GM18858 (cell line): Measurements from ENCODE around the gene FXYD6.

Experiments used
- ATAC-seq: cut with Tn5 transposase; IDR thresholded peaks from one replicate; pipeline ENCODE4 v1.9.1; 2021; ENCODE audit not compliant: unreplicated experiment

Gene FXYD6

DNA sequence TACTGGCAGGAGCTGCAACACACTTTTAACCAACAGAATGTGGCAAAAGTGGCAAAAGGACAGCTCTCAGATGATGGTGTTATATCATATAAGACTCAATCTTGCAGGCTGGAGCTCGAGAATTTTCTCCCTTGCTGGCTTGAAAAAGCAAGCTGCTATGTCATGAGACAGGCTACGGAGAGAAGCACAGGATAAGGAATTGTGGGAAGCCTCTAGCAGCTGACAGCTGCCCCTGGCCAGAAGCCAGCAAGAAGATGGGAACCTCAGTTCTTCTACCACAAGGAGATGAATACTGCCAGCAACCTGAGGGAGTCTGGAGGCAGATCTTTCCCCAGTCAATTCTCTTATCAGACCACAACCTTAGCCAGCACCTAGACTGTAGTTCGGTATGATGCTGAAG, 24.6 kb downstream of the FXYD6 start:
- no peak for ATAC-seq

DNA sequence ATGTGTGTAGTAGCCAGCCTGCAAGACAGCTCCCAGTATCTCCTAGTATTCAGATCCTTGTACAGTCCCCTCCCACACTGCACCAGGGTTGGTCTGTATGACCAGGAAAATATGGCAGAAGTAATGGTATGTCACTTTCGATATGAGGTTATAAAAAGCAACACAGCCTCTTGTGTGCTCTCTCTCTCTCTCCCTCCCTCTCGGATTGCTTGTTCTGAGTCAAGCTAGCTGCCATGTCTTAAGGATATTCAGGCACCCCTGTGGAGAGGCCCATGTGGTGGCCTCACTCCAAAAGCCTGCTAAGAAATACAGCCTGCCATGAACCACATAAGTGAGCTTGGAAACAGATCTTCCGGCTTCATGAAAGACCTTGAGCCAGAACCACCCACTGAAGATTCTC, 25.4 kb downstream of the FXYD6 start:
- no peak for ATAC-seq

DNA sequence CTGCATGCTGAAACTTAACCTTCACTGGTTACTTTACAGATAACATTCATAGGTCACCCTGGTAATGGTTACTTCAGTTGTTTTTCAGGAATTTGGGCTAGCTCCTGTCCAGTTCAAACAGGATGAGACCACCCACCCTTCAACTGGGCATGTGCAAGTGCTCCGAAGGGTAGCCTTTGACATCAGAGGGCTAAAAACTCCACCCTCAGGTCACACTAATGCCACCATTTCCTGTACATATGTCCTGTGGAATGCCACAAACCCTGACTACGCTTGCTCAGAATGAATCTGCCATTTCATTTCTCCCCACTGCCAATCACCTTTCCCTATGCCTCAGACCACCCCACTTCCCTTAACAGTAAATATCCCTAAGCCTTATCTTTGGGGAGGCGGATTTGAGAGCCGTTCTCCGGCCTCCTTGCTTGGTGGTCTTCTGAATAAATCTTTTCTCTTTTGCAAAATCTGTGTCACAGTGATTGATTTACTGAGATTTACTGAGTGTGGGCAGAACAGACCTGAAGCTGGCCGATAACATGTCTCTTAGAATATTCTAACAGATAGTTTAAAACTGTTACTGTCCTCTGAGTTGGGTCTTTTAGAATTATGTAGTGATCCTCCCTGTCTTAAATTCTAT, 26.6 kb downstream of the FXYD6 start:
- no peak for ATAC-seq

DNA sequence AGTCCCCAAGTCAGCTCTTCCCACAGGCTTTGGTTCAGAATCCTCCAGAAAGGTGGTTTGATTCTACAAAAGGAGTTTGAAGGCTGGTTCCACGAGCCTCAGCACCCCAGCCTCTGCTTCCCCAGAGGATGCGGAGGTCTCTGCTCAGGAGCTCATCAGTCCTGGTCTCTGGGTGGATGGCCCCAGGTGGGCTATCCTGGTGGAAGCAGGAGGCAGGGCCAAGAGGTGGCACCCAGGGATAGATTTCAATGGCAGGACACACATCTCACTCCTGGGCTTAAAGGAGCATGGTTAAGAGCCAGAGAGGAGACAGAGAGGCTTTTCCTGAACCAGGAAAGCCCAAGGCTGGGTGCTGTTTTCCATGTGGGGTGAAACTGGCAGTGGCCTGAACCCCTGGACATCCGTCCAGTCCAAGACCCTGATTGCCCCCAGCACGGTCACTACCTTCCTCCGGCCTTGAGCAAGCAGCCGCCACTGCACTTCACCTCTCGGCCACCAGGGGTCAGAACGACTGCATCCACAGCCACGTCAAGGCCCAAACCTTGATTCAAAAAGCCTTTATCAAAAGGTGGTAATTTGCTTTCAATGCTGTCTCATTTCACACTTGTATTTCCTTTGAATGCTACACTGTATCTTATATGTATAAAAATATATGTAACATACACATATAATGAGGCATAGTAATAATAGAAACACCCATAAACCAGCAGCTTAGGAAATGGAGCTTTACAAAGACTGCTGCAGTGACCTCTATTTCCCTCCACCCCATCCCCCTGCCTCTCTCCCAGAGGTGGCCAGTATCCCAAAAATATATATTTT, 32.6 kb downstream of the FXYD6 start:
- no peak for ATAC-seq

DNA sequence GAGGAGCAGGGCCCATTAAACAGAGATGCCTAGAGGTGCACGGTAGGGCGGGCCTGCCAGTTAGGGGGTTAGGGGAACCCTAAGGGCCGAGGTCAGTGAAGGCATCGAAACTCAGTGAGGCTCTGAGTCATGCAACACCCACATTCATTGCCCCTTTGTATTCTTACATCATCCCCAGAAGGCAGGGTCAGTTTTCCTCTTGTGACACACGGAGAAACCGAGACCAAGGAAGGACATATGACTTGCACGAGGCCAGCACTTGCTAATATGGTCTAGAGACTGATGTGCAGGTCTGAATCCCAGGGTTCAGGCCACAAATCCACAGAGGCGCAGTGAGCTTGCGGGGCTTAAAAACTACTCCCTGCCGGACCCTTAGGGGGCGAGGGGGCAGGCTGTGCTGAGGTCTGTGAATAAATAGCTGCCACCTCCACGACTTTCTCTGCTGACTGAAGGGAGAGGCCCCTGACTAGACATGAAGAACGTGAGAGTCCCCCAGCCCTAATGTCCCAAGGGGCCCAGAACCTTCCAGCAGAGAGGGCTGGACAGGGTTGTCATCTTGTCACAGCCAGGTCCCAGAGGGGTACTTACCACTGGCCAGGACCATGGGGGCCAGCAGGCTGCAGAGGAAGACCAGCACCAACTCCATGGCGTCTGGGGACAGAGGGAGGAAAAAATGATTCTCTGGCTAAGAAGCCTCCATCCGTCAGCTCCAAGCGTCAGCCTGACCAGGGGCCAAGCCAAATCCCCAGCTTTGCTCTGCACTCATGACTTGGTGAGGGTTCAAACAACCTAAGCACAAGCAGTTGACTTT, 34.1 kb downstream of the FXYD6 start:
- no peak for ATAC-seq

DNA sequence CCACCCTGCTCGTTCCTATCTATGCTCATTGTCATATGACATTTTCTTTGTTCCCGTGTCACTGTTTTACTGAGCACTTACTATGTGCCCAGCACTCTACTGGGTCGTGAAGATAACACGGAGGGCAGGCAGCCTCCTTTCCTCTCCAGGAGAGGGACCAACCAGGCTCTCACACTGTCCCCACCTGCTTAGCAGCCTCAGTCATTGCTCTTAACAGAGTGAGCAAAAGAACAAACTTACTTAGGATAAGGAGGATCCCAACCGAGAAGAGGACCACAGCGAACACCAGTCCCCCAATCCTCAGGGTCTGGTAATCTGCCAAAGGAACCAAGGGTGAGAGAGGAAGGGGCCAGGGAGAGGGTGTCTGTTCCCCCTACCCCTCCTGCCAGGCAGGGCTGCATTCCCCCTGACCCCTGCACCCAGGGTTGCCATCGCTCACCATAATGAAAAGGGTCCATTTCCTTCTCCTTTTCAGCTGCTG, 34.9 kb downstream of the FXYD6 start:
- no peak for ATAC-seq

DNA sequence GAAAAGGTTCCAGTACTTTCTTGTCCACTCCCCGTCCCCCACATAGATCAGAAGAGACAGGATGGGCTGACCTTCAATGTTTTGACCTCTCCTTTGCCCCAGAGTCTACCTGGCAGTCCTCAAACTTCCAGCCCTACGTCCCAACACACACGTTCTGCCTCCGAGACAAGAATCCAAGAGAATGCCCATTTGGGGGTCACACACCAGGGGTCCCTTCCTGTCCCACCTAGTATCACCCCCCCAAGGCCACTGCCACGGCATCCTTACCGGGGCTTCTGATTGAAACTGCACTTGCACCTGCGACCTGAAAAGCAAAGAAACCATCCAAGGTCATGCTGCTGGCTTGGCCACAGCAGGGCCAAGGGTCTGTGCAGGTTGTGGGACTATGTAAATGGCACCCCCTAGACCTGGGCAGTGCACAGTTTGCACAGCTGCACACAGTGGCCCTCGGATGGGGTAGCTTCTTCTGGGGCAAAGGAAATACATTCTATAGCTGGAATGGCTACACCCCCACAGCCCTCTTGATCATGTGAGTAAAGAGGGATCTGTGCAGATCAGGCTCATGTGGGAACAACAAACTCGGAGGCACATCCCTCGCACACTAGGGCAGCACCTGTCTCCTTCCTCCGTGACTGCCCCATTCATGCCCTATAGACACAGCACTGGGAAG, 35.4 kb downstream of the FXYD6 start:
- ATAC-seq = no peak

DNA sequence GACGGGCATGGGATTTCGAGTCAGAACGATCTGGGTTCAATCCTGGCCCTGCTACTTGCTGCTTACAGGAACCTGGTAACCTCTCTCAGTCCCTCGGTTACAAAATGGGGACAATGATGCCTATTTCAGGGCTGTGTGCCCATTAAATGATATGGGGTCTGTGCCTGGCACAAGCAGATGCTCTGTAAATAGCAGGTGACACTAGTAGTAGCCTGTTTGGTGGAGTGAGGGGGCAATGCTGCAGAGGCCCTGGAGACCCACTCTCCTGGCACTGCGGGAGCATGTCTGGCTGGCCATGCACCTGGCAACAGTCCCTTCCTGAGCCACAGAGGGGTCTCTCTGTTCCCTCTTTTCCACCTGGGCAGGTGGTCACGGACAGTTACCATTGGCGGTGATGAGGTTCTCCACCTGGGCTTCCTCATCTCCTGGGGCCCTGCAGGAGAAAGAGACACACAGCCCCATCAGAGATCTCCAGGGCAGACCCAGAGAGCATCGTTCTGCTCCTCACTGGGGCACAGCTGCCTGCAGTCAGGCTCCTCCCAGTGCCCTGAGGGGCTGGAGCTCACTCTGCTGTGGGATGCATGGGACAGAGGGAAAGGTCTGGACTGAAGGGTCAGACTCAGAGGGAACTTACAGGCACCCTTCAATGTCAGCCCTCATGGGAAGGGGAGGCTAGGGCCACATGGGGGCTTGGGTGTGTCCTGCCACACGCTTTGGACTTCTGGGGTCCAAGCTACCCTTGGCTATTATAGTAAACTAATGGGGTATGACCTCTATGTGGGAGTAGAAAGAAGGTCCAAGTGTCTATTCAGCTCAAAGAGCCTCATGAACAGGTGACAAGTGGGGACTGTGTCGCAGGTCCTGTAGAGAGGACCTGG, 36.3 kb downstream of the FXYD6 start:
- no peak for ATAC-seq

DNA sequence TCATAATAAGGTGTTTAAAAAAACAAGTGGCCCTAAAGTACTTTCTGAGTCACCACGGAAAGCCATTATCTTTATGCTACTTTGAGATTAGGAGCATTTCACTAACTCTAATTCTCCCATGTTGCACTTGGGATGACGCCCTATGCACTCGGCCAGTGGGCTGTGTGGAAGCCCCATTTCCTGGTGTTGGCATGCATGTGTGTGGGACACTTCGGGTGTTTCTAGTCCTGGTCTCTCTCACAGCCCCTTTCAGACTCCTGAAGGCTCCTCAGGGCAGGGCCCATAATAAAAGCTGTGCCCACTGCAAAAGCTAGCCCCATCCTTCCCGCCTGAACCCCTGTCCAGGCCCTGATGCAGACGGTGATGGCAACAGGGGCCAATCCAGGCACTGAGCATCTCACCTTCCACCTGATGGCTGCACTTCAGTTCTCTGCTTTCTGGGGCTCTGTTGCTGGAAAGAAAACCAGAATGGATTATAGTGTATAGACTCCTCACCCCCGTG, 37.0 kb downstream of the FXYD6 start:
- ATAC-seq = no peak

DNA sequence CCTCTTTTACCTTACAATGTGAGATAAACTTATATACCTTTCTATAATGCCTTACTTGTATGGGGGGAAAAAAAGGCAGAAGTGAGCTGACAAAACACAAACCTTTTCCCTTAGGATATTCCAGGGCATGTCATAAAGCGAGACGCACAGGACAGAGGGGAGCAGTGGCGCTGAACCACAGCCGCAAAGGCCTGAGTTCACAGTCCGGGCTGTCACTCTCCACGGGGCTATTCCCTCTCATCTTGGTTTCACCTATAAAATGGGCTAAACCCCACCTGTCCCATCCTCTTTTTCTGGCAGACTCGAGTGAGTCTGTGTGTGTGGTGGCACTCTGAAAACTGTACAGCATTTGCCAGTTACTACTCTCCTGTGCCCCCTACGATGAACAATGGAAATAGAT, 37.6 kb downstream of the FXYD6 start:
- no peak for ATAC-seq

DNA sequence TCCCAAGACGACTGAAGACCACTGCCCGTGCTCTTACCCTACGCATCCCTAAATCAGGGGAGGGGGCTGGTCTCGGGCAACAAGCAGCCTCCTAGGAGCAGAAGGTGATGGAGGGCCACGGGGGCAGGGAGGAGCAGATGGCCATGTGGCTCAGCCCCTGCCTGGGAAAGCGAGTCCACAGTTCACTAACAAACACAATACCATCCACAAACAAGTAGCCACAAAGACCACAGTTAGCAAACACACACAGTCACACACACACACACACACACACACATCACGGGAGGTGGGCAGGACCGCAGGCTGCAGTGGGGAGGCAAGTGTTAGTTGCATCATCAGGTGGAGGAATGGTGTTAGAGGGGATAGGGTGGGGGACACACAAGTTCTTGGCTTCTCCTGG, 38.7 kb downstream of the FXYD6 start:
- ATAC-seq = no peak

DNA sequence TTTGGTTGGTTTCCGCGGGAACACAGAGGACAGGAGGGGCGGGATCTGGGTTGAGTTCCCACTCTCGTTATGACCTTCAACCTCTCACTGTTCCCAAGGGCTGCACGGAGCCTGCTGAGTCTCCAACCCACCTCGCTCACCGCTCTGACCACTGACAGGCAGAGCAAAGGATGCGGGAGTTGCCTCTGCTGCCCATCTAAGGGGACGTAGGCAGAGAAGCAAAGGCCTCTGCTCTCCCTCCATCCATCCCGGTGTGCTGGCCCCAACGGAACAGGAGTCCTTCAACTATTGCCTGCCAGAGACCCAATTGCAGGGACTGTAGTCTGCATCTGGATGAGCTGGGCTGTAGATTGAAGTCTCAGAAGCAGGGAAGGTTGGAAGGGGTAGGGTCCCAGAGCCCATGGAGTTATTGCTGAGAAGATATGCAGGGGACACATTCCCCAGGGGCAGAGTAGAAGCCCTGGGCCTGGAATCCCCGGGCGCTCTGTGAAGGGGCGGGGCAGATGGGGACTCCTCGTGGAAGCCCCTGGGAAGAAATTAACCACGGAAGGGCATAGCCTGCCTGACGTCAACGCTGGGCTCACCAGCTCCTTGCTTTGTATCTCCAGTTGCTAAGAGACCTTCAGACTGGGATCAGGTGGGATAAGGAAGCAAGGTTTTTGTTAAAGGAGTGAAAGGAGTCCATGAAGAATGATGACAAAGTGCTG, 39.2 kb downstream of the FXYD6 start:
- ATAC-seq = no peak

DNA sequence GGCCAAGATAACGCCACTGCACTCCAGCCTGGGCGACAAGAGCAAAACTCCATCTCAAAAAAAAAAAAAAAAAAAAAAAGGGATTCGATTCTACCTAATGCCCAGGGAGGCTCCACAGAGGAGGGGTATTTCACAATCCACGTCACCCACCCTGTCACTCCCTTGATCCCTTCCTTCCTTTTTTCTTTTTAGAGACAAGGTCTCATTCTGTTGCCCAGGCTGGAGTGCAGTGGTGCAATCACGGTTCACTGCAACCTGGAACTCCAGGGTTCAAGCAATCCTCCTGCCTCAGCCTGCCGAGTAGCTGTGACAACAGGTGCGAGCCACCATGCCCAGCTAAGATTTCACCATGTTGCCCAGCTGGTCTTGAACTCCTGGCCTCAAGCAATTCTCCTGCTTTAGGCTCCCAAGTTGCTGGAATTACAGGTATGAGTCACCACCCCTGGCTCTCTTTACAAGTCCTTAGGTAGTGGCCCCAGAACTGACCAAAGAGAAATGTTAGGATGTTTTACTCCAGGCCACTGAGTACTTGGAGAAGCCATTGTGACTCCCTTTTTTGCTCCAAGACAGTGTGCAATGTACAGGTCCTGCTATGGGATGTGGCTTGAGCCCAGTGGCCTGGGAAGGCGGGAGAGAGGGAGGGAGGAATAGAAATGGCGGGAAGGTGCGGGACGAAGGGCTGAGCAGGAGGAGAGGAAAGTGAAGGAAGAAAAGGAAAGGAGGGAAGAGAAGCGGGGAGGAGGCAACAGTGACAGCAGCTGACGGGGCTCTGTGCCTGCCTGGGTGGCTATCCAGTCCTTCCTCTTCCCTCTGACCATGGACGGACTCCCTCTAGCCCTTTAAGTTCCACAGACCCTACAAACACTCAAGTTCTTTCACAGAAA, 40.1 kb downstream of the FXYD6 start:
- ATAC-seq = no peak

DNA sequence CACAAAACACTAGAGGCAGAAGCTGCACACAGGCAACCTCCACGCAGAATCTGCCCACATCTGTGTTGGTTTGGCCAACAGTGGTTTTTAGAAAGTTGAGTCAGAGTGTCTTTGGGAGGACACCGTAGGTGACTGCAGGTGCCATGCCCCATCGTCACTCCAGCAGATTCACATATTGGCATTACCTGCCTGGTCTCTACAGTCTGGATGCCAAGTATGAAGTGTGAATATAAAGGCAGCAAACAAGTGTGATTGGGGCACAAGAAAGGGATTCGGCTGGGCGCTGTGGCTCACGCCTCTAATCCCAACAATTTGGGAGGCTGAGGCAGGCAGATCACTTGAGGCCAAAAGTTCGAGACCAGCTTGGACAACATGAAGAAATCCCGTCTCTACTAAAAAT, 40.9 kb downstream of the FXYD6 start:
- no peak for ATAC-seq

DNA sequence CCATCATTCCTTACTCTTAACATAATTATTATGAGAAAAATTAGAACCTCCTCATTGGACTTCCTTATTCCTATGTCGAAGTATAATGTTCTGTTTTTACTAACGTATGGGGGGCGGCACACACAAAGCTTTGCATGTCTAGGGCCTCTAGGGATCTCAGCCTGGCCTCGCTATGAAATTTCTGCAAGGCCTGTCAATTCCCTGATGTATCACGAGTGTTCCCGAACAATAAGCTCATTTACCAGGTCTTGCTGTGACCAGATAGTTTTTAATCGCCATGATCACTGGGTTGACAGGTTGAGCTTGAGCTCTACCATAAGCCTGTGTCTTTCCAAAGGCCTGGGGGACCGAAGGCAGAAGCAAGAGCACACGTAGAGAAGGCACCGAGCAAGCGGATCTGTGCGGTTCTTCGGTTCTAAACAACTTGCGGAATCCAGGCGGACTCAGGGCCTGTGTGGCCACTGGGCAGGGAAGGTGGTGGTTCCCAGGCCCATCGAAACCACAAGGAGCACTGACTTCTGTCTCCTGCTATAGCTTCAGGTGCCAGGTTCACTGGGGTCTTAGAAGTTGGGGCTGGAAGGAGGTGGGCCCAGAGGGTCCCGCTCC, 41.5 kb downstream of the FXYD6 start:
- no peak for ATAC-seq

DNA sequence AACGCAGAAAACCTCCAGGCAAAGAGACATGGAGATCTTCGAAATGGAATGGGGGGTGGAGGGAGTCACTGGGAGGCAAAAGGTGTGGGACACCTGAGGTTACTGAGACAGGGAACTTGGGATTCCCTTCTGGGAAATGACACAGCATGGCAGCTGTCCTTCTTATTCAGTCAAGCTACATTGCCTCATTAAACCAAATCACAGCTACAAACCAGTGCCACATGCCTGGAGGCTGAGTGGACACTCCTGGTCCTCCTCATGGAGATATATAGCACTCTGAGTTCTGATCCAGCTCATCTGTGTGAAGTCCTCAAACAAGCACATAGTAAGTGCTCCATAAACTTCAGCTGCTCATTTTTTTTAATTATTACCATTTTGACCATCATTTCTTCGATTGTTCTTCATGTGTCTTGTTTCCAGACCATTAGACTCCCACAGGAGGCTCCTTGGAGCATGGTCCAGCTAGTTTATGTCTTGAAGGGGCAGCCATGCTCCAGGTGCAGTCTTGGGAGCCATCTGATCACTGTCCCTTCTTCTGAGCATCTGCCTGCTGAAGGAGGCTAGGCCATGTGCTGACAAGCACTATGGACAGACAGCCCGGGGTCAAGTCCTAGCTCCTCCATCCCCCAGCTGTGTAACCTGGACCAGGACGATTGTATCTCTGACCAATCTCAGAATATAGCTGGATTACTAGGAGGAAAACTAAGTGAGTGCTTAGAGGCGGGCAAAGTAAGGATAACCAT, 42.2 kb downstream of the FXYD6 start:
- no peak for ATAC-seq

DNA sequence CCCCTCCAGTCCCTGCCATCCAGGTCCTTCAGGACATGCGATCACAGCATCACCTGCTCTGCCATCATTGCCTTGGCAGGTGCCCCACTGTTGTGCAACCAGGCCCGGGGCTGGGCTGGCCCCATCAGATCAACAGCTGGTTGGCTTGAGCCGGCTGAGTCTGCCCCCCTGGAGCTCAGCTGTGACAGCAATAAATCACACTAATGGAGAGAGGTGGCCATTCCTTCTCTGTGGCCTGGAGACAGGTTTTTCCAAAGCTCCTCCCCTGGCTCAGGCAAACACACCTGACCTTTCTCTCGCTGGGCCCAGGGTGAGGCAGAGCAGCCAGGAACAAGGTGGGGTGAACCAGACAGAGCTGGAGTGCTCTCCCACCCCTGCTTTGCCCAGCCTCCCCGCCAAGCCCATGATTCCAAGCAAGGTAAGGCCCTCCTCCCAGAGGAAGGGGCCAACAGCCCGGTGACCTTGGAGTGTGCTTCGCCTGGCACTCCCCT, 43.0 kb downstream of the FXYD6 start:
- ATAC-seq = no peak
